Measurements from ENCODE around the gene PPP1R36.

GRCh38 chr14:64554556-64554955 lies 4.8 kb downstream of the PPP1R36 start:
- TF ChIP-seq, protein P1, sequence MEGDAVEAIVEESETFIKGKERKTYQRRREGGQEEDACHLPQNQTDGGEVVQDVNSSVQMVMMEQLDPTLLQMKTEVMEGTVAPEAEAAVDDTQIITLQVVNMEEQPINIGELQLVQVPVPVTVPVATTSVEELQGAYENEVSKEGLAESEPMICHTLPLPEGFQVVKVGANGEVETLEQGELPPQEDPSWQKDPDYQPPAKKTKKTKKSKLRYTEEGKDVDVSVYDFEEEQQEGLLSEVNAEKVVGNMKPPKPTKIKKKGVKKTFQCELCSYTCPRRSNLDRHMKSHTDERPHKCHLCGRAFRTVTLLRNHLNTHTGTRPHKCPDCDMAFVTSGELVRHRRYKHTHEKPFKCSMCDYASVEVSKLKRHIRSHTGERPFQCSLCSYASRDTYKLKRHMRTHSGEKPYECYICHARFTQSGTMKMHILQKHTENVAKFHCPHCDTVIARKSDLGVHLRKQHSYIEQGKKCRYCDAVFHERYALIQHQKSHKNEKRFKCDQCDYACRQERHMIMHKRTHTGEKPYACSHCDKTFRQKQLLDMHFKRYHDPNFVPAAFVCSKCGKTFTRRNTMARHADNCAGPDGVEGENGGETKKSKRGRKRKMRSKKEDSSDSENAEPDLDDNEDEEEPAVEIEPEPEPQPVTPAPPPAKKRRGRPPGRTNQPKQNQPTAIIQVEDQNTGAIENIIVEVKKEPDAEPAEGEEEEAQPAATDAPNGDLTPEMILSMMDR (IDR thresholded peaks at IDR 0.05), result no peak
- no peak for TF ChIP-seq POLR2A (IDR thresholded peaks at IDR 0.05)

All from lower leg skin (tissue), 3 donors.